Ishikawa (cell line): Measurements from ENCODE around the gene PLXNA4.

Source experiments
- CEBPB ChIP-seq: IDR thresholded peaks from 2 replicates; pipeline ENCODE4 v1.6.1; 2012
- CREB1 ChIP-seq: IDR thresholded peaks from 2 replicates; pipeline ENCODE4 v1.6.1; 2012; ENCODE audit warnings: low read depth
- EGR1 ChIP-seq: IDR thresholded peaks from 2 replicates; pipeline ENCODE4 v1.6.1; 2012
- EP300 ChIP-seq: IDR thresholded peaks from 2 replicates; pipeline ENCODE4 v1.6.1; 2012; ENCODE audit warnings: borderline replicate concordance
- FOXM1 ChIP-seq: IDR thresholded peaks from 2 replicates; pipeline ENCODE4 v1.6.1; 2012; ENCODE audit warnings: low read depth, borderline replicate concordance
- MAX ChIP-seq: IDR thresholded peaks from 2 replicates; pipeline ENCODE4 v1.6.1; 2012
- NFIC ChIP-seq: IDR thresholded peaks from 2 replicates; pipeline ENCODE4 v1.6.1; 2012
- RAD21 ChIP-seq: IDR thresholded peaks from 2 replicates; pipeline ENCODE4 v1.6.1; 2012; ENCODE audit warnings: low read depth
- REST ChIP-seq: IDR thresholded peaks from 2 replicates; pipeline ENCODE4 v1.6.1; 2012; ENCODE audit warnings: low read depth, mild to moderate bottlenecking
- TAF1 ChIP-seq: IDR thresholded peaks from 2 replicates; pipeline ENCODE4 v1.6.1; 2012; ENCODE audit warnings: low read depth, mild to moderate bottlenecking
- TCF12 ChIP-seq: IDR thresholded peaks from 2 replicates; pipeline ENCODE4 v1.6.1; 2012; ENCODE audit warnings: low read depth
- TEAD4 ChIP-seq: IDR thresholded peaks from 2 replicates; pipeline ENCODE4 v1.6.1; 2012
- USF1 ChIP-seq: IDR thresholded peaks from 2 replicates; pipeline ENCODE4 v1.6.1; 2012
- YY1 ChIP-seq: IDR thresholded peaks from 2 replicates; pipeline ENCODE4 v1.6.1; 2012; ENCODE audit warnings: low read depth
- ZBTB7A ChIP-seq: IDR thresholded peaks from 2 replicates; pipeline ENCODE4 v1.6.1; 2012; ENCODE audit warnings: low read depth

The PLXNA4 gene

GRCh38 chr7:132243463-132243862, 332.8 kb downstream of the PLXNA4 start:
- TF ChIP-seq FOXM1 (no peak), EGR1 (no peak), NFIC (no peak), EP300 (no peak), REST (no peak), TAF1 (no peak), RAD21 (no peak), USF1 (no peak), TEAD4 (no peak), ZBTB7A (no peak), MAX (no peak), TCF12 (no peak), CREB1 (no peak), YY1 (no peak), CEBPB (no peak)

- no peak for TF ChIP-seq YY1
- TF ChIP-seq RAD21 = no peak
- TF ChIP-seq USF1 = no peak
- TF ChIP-seq EP300 = no peak
- no peak for TF ChIP-seq MAX
- no peak for TF ChIP-seq ZBTB7A
- TF ChIP-seq FOXM1 = no peak
- no peak for TF ChIP-seq NFIC
- TF ChIP-seq REST = no peak
These were observed 333.2 kb downstream of the PLXNA4 start for GRCh38 chr7:132243051-132243450.

- TF ChIP-seq CEBPB = no peak
- TF ChIP-seq TEAD4 = no peak
- no peak for TF ChIP-seq EP300
- no peak for TF ChIP-seq USF1
- no peak for TF ChIP-seq YY1
- TF ChIP-seq CREB1 = no peak
- no peak for TF ChIP-seq MAX
- TF ChIP-seq TCF12 = no peak
- TF ChIP-seq NFIC = no peak
- TF ChIP-seq ZBTB7A = no peak
These were observed 334.0 kb downstream of the PLXNA4 start for GRCh38 chr7:132242192-132242812.

GRCh38 chr7:132240821-132241422, 335.3 kb downstream of the PLXNA4 start:
- TF ChIP-seq USF1 (no peak), TCF12 (no peak), YY1 (no peak), TAF1 (no peak), CREB1 (no peak), TEAD4 (no peak), ZBTB7A (no peak)

GRCh38 chr7:132240262-132240661, 336.0 kb downstream of the PLXNA4 start:
- TF ChIP-seq USF1 = no peak
